HEK293T (cell line): ENCODE results near the gene LSG1.

Experiments used
- ARNT ChIP-seq: fragments of 450-650 bp; IDR thresholded peaks from 2 replicates; pipeline ENCODE4 v1.6.1; 2017; ENCODE audit warnings: mild to moderate bottlenecking
- BHLHE40 ChIP-seq: fragments of 450-650 bp; IDR thresholded peaks from 2 replicates; pipeline ENCODE4 v1.6.1; 2016; ENCODE audit warnings: mild to moderate bottlenecking, moderate library complexity, borderline replicate concordance
- CTBP1 ChIP-seq: fragments of 450-650 bp; IDR thresholded peaks from 2 replicates; pipeline ENCODE4 v1.6.1; 2016; ENCODE audit warnings: borderline replicate concordance
- ELF4 ChIP-seq: fragments of 450-650 bp; IDR thresholded peaks from 2 replicates; pipeline ENCODE4 v1.6.1; 2017; ENCODE audit warnings: antibody characterized with exemption
- FOXK2 ChIP-seq: fragments of 450-650 bp; IDR thresholded peaks from 2 replicates; pipeline ENCODE4 v1.6.1; 2016; ENCODE audit warnings: mild to moderate bottlenecking
- FOXM1 ChIP-seq: fragments of 450-650 bp; IDR thresholded peaks from 2 replicates; pipeline ENCODE4 v1.6.1; 2017; ENCODE audit warnings: mild to moderate bottlenecking, borderline replicate concordance
- L3MBTL2 ChIP-seq: fragments of 450-650 bp; conservative IDR thresholded peaks from 2 replicates; pipeline ENCODE4 v1.6.1; 2016; ENCODE audit warnings: mild to moderate bottlenecking
- LEF1 ChIP-seq: fragments of 450-650 bp; IDR thresholded peaks from 2 replicates; pipeline ENCODE4 v1.6.1; 2017; ENCODE audit warnings: mild to moderate bottlenecking, borderline replicate concordance
- NFRKB ChIP-seq: fragments of 450-650 bp; IDR thresholded peaks from 2 replicates; pipeline ENCODE4 v1.6.1; 2016; ENCODE audit warnings: mild to moderate bottlenecking, moderate library complexity
- SP1 ChIP-seq: fragments of 450-650 bp; IDR thresholded peaks from 2 replicates; pipeline ENCODE4 v1.6.1; 2017
- SUZ12 ChIP-seq: fragments of 450-650 bp; IDR thresholded peaks from 2 replicates; pipeline ENCODE4 v1.6.1; 2016; ENCODE audit warnings: mild to moderate bottlenecking
- ZNF384 ChIP-seq: fragments of 450-650 bp; IDR thresholded peaks from 2 replicates; pipeline ENCODE4 v1.6.1; 2016
- TF ChIP-seq, protein P1 (sequence below): fragments of 450-650 bp; IDR thresholded peaks from 2 replicates; pipeline ENCODE4 v1.6.1; 2016

DNA sequence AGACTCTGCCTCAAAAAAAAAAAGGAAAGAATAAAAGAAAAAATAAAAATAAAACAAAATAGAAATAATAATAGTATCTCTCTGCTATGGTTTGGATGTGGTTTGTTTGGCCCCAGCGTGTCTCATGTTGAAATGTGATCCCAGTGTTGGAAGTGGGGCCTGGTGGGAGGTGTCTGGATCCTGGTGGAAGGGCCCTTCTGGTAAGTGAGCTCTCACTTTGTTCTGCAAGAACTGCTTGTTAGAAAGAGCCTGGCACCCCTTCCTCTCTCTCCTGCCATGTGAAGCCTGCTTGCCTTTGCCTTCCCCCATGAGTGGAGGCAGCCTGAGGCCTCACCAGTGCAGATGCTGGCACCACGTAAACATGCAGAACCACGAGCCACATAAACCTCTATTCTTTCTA is 65.0 kb downstream of the LSG1 start:
- TF ChIP-seq NFRKB = no peak
- no peak for TF ChIP-seq ELF4
- no peak for TF ChIP-seq CTBP1
- no peak for TF ChIP-seq SUZ12
- no peak for TF ChIP-seq FOXM1
- TF ChIP-seq ARNT = no peak
- TF ChIP-seq SP1 = no peak
- TF ChIP-seq ZNF384 = no peak
- TF ChIP-seq L3MBTL2 = no peak
- TF ChIP-seq FOXK2 = no peak
- TF ChIP-seq, protein P1, sequence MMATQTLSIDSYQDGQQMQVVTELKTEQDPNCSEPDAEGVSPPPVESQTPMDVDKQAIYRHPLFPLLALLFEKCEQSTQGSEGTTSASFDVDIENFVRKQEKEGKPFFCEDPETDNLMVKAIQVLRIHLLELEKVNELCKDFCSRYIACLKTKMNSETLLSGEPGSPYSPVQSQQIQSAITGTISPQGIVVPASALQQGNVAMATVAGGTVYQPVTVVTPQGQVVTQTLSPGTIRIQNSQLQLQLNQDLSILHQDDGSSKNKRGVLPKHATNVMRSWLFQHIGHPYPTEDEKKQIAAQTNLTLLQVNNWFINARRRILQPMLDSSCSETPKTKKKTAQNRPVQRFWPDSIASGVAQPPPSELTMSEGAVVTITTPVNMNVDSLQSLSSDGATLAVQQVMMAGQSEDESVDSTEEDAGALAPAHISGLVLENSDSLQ = no peak
- TF ChIP-seq LEF1 = no peak
- no peak for TF ChIP-seq BHLHE40
